ENCODE data around the gene KCND1. TPM values are rescaled to one million over a fixed set of nuclear protein-coding genes. Genes with fewer than 3 reads are reported as not detected.

Gene KCND1
- total and polyA plus RNA-seq, 7 donors: 0.03 to 0.44 (median 0.30) TPM

GRCh38 chrX:48939524-48940228 is 32.0 kb downstream of the KCND1 start:
- Histone ChIP-seq H3K36me3 (ENCODE audit: insufficient read depth in 1 of 2, low read depth in 1 of 2) (peaks cover 4 to 23% of the 10 kb centered on the region in 2 donors), H3K4me1 (peaks cover 6% of the 10 kb centered on the region), H3K27me3 (ENCODE audit: insufficient read depth in 3 of 3, low read length in 2 of 3) (no peaks in the 10 kb centered on the region), H3K27ac (no peak overlapping the region), H3K4me3 (no peak overlapping the region), H3K9me3 (no peaks in the 10 kb centered on the region)
- intact Hi-C loops (cut with DNase I): no loop called here
- ATAC-seq (no peak), DNase-seq (no peak)
- no peak for TF ChIP-seq CTCF (IDR thresholded peaks at IDR 0.05)
- WGBS, 3 donors: 67 to 73% (median 72%) methylated on average over 3 of the region's 3 CpGs

GRCh38 chrX:48938721-48939425 is 32.8 kb downstream of the KCND1 start:
- no peak overlapping the region for H3K27ac ChIP-seq

GRCh38 chrX:48937054-48937907 is 34.4 kb downstream of the KCND1 start:
- Histone ChIP-seq H3K4me3 (no peak overlapping the region), H3K27me3 (ENCODE audit: insufficient read depth in 3 of 3, low read length in 2 of 3) (no peaks in the 10 kb centered on the region), H3K36me3 (ENCODE audit: insufficient read depth in 1 of 2, low read depth in 1 of 2) (peaks cover 3 to 28% of the 10 kb centered on the region in 2 donors), H3K4me1 (peaks cover 6% of the 10 kb centered on the region), H3K27ac (no peak overlapping the region), H3K9me3 (no peaks in the 10 kb centered on the region)
- DNase-seq (peak; percentile 24 to 68), ATAC-seq (peak in 3 of 4 donors; percentile 12 to 35 (median 28))
- intact Hi-C loops (cut with DNase I): no loop called here
- 50 to 73% (median 56%) methylated on average over 9 of the region's 9 CpGs for WGBS, 3 donors
- no peak for TF ChIP-seq CTCF (IDR thresholded peaks at IDR 0.05)

More at GRCh38 chrX:48938721-48939425, 32.8 kb downstream of the KCND1 start:
- no peak for DNase-seq
- no peak for TF ChIP-seq CTCF (IDR thresholded peaks at IDR 0.05)
- no peak for ATAC-seq
- intact Hi-C loops (cut with DNase I): no loop called here
- H3K4me1 ChIP-seq: peaks cover 6% of the 10 kb centered on the region
- peaks cover 7 to 28% of the 10 kb centered on the region in 2 donors for H3K36me3 ChIP-seq (ENCODE audit: insufficient read depth in 1 of 2, low read depth in 1 of 2)
- no peaks in the 10 kb centered on the region for H3K27me3 ChIP-seq (ENCODE audit: insufficient read depth in 3 of 3, low read length in 2 of 3)
- WGBS, 3 donors: 31 to 54% methylated on average over 1 of the region's 1 CpG; no CpG with 5 or more reads in 1 of the 3 donors
- H3K9me3 ChIP-seq: no peaks in the 10 kb centered on the region
- no peak overlapping the region for H3K4me3 ChIP-seq

- Histone ChIP-seq H3K4me3 (no peak overlapping the region), H3K4me1 (peaks cover 6% of the 10 kb centered on the region), H3K27ac (no peak overlapping the region), H3K36me3 (ENCODE audit: insufficient read depth in 1 of 2, low read depth in 1 of 2) (peaks cover 3 to 35% of the 10 kb centered on the region in 2 donors), H3K27me3 (ENCODE audit: insufficient read depth in 3 of 3, low read length in 2 of 3) (no peaks in the 10 kb centered on the region), H3K9me3 (no peaks in the 10 kb centered on the region)
- intact Hi-C loops (cut with DNase I): no loop called here
- TF ChIP-seq CTCF (IDR thresholded peaks at IDR 0.05): no peak
- DNase-seq (no peak), ATAC-seq (no peak)
- 88 to 93% (median 89%) methylated on average over 8 of the region's 8 CpGs for WGBS, 3 donors
These were observed 35.1 kb downstream of the KCND1 start for GRCh38 chrX:48936429-48937053.

Data from psoas muscle (tissue), 8 donors.